Activated CD4-positive, alpha-beta T cell treated with anti-CD3 and anti-CD28 coated beads, Interleukin-2, amount 50 U/mL, for 48 hours (primary cell): ENCODE results near the gene HOXB4.
A peak's percentile ranks its signal among the peaks of the same experiment; 100 is the strongest.

Source experiments
- DNase-seq, 2 experiments: peaks; one replicate each; pipeline ENCODE4 v3.0.0-alpha.2; 2020

HOXB4 gene

DNA sequence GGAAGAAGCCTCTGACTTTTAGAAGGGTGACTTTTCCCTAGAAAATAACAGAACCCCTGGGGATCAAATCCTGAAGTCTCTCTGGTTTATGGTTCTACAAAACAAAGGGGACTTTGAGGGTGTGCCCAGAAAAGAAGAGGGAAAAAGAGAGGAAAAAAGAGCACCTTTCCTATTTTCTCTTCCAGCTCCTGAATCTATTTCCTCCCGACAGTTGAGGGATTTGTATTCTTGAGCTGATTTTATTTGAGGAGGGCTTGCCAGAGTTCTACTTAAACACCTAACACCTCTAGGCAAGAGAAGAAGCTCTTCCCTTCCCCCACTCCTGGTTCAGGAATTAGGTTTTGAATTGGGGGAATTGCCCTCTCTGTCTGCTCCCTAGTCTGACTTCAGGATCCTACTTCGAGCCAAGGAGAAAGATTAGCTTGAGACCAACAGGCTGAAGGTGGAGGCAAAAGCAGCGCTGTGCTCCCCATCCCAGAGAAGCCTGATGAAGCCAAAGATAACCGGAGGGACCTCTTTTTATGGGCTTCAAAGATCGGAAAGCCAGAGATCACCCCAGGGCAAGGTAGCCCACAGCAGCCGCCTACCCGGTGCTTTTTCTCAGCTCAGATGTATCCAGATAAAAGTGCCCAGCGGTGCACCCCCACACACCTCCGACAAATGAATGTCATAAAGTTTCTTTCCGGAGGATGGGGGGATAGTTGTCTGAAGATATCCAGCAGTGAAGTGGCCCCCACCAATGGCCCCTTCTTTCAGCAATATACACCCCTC is 11.1 kb upstream of the HOXB4 start:
- no peak for DNase-seq

DNA sequence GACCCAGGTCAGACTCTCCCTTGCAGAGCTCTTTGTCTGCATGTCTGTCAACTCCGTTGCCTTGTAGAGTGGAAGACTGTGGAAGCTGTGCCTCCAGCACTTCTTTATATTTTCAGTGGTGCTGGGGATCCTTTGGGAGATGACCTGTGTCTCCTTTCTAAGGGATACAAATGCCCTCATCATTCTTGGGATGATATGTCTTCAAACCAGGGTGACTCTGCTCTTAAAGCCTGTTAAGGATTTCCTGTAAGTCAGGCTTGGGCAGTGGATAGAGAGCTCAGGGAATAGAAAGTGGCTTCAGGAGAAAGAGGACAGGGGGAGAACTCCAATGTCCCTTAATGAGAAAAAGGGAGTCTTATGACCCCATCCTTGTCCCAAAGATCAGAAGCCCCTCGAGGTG is 10.4 kb upstream of the HOXB4 start:
- no peak for DNase-seq

DNA sequence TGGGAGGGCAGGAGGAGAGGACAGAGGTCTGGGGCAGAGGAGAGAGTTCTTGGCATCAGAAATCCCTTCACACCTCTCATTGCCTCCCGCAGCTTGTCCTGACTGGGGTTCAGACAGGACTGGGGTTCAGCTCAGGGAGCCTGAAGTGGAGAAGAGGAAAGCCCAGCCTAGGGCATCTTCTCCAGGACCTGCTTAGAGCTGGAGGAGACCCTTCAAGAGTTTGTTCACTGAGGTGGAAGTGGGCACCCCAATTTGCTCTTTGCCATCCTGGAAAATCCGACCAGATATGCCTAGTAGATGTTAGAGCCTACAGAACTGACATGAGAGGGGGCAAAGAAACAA is 9.9 kb upstream of the HOXB4 start:
- DNase-seq = no peak

DNA sequence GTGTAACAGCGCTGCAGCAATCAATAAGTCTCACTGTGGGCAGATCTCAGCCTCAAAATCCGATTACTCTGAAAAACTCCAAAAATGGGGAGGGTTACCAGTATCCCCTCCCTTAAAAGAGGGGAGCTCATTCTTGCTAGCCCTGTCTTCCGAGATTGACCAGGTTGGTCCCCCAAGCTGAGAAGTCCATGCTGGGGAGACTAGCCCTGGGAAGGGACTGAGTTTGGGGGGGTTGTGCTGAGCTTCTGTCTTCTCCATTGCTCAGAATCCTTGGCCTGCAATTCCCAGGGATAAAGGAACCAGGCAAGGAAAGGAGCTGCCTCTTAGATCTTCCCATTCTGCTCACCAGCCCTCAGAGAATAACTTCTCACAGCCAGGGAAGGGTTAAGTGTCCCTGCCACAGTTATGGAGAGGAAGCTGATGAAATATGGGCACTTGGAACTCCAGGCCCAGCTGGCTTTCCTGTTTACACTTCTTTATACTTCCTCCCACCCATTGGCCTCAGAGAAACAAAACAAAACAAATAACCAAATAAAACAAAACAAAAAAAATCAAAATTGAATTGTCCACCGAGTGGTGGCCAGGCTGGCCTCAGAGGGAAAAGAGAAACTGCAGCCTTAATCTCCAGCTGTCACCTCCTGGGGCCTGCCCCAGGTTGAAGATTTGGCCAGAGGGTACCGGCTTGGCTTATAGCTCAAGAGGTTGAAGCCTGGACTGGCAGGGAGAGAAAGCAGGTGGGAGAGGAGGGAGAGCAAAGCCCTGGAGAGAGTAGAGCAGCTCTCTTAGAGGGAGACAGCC is 9.3 kb upstream of the HOXB4 start:
- DNase-seq = no peak

DNA sequence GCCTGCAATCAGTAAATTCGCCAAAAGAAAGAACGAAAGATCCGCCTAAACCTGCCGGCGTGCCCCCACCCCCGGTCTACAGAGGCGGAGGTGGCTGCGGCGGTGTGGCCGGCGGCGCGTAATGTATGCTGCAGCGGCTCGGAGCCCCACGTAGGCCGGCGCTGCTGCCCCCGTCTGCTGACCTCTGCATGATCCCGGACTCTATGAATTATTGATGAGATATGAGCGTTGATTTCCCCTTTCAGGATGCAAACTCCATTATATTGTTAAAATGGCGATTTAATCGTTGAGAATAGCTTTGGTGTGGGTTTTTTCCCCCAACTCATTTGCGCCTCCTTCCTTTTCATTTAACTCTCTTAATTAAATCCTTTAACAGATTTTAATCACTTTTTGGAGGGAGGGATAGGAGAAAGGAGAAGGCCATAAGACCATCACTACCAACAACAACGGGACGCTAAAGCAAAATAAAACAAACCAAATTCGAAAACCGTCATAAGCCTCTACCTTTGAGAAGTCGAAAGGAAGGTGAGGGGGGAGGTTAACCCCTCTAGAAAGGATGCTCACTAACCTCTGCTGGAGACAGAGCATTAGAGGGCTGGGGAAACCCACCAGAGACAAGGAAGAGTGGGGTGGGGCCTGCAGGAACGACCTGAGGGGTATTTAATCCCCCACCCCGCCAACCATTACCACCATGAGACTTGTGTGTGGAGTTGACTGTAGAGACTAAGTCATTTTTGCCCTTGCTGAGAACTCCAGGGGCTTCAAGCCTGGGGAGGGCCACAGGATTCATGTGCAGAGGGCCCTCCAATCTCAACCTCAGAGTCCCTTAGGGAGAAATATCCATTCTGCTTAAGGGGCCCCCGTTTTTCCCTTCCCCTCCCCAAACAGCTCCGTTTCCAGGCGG is 8.5 kb upstream of the HOXB4 start:
- peak; percentile 35 to 48 for DNase-seq

DNA sequence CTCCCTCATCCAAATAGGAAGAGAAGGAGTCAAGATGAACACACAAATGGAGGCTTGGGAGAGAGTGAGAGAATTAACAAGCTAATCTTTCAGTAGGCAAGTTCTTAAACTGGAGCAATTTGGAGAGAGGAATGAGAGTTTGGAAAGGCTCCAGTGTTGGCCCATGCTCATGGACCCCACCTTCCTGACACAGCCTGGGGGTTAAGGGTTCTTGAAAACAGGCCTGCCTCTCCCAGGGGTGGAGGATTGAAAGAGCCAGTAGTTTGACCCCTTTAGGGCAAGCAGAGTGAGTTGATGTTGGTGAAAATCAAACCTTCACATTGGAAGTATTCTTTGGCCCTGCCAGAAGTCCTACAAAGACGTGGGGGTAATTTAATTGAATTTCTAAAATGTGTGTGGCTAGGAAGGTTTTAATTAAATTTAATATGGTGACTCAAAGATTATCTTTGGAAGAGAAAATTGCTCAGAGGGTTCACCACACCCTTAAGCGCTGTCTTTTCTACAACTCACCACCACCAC is 6.1 kb upstream of the HOXB4 start:
- no peak for DNase-seq

DNA sequence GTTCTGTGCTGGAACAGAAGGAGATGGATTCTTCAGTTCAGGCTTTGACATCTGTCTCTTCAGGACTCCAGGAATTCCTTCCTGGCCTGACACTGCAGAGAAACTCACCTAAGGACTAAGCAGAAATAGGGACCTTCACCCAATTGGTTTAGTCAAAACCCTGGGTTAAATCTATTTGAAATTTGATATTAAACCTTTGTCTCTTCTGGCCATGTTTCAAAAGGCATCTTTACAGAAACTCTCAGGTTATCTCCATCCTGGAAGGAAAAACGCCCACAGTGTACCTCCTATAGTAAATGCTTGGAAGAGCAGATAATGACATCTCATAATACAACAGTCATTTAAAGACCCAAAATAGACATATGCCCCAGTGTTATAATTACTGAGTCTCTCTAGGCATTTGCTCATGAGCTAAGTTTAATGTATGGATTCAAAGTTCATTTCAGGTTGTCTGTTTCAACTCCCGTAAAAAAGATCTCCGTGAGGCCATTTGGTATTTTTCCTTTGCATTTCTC is 5.6 kb upstream of the HOXB4 start:
- DNase-seq = no peak

DNA sequence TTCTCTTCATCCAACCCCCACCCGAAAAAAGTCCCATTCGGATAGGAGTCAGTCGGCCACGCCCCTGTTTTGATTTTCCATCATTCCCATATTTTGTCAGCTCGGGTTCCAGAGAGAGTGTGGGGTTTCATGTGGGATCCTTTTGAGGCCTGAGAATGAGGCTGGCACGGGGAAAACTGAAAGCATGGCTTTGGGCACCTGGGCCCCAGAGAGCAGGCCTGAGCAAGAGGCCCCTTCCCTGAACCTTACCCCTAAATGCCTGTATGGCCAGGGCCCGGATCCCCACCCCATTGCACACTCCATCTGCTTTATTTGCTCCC is 4.6 kb upstream of the HOXB4 start:
- no peak for DNase-seq

DNA sequence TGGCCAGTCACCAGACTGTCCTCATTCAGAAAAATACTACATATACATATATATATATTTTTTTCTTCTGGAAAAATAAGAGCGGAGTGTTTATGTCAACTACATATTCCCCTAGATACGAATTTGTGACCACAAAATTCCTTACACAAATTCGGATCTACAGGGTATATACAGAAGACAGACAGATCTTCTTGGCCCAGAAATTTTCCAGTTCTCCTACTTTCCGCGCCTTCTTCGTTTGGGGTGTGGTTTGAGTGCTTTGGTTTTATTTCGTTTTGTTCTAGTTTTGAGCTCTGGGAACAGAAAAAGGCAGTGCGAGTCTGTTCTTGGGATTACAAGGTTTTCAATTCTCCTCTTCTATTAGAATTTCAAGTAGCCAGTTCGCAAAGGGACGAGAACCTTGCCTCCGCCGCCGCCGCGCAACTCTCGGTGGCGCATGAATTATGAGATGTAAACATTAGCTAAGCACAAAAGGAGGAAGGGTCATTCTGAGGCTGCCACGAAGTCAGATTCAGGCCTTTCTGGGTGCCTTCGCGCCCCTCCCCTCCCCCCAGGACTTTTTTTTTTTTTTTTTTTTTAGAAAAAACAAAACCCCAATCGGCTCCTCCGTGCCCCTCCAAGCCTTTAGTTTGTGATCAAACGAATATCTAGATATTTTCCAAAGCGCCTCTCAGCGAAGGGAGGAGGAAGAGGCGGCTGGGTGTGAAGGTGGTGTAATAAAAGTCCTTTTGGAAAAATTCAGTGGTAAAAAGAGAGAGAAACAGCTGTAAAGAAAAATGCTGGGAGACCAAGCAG is 1.8 kb upstream of the HOXB4 start:
- no peak for DNase-seq

DNA sequence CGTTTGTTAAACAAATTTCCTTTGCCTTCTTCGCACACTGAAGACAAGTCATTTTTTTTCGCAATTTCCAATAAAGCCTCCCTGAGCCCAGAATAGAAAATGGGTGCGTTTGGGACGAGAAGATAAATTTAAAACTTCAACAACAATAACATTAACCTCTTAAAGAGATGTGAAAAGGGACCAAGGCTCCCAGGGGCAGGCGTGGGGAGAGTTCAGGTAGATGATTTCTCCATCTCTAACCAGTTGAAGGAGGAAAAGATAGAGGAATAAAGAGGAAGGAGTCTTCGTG is 1.3 kb upstream of the HOXB4 start:
- DNase-seq = no peak

DNA sequence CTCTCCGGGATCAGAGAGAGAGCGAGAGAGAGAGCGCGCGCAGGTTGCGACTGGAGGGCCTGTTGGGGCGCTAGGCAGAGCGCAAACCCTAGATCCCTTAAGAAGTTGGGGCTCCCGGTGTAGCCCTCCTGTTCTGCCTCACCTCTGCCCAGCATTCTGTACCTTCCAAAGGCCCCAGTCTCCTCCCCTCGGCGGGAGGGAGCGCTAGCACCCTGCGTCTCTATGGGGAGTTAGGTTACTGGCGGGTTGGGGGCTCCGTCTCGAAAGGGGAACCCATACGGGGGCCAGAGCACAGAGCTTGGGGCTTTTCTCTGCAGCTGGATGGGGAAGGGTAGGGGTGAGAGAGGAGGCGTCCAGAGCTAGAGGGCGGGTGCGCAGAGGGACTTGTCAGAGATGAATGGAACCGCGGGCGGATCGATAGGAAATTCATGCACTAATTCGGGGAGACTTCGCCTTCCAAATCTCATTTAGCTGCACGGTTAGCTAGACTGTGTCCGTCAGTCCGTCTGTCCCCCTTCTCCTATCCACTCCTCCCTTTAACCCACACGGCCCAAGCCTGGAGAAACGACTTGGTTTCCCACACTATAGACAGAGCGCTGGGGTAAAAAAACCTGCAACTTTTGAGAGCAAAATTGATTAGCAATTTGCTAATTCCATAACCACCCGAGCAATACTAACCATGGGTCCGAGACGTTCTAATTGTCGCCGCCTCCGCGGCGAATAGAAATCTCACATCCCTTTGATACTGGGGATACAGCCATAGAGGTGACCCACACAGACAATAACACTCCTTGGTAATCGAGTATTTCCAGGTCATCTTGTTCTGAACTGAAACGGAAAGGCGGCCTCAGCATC is 693 bp upstream of the HOXB4 start:
- DNase-seq = peak; percentile 29 to 38

DNA sequence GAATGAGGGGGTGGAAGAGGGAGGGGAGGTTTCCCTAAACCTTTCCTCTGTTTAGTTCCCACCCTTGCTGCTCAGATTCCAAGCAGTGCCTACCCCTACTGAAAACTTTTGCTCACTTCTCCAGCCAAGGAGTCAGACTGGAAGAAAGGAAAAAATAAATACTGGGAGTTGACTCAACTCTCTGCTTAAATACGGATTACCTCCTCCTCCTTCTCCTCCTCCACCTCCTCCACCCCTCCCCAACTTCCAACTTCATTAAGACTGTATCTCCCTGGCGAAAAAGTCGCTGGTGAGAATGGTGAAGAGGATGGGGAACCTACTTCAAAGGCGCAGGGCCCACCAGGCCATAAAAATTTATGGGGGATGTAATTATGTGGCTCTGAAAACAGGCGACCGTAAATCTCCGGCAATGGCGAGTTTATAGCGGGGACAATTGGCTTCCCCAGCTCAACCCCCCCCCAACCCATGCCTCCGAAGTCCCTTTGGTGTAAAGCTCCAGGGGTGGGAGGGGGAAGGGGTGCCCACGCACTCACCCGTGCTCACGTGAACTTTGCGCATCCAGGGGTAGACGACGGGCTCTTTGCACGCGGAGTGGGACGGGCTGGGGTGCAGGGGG is 712 bp downstream of the HOXB4 start:
- DNase-seq = no peak

DNA sequence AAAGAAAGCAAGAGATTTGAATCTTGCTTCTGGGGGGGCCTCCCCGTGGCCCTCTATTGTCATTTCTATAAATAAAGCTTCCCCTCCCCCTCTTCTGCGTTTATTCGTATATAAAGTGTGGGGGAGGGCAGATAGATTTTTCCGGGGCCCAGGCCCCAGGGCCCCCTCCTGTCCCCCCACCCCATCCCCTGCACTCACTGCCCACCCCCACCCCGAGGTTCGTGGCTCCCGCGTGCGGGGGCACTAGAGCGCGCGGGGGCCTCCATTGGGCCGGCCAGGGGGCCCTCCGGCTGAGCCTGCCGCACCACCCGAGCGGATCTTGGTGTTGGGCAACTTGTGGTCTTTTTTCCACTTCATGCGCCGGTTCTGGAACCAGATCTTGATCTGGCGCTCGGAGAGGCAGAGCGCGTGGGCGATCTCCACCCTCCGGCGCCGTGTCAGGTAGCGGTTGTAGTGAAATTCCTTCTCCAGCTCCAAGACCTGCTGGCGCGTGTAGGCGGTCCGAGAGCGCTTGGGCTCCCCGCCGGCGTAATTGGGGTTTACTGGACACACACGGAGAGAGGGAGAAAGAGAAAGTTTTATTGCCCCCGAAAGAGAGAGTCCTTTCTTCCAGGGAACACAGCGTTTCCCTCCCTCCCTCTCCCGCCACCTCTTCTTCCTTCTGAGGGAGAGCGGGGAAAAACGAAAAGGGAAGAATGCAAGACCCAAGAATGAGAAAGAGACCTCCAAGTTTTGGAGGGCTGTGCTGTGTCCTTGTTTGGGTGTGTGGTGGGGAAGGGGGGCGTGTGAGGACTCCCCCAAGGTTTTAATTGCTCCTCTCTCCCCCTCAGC is 1.5 kb downstream of the HOXB4 start:
- no peak for DNase-seq

DNA sequence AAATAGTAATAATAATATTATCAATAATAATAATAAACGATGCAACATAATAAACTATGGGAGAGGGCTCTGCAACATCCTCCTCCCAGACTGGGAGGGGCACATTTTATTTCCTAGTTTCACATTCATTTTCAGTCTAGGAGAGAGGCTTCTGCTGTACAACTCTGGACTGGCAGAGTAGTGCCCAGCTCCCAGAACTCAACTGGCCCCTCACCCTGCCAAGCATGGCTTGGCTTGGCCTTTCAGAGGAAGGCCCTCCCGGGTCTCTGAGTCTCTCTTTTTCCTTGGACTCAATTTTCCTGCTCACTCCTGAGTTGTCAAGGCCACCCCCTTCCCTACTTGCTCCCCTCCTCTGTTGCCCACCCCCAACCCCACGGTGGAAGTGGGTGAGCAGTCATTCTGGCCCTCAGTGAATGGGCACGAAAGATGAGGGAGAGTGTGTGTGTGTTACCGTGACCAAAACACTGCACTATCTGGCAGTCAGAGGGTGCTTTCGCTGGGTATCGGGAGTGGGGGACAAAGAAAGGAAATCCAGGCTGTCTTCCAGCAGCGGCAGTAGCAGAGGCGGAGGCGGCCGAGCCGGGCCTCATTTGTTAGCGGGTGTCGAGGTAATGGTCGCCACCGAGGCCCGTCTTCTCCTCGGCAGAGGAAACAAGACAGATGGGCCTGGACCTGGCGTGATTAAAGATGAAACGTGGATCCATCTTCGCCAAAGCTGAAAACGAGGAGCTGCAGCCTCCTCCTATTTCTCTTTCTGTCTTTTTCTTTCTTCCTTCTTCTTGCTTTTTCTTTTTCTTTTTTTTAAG is 2.3 kb downstream of the HOXB4 start:
- no peak for DNase-seq

DNA sequence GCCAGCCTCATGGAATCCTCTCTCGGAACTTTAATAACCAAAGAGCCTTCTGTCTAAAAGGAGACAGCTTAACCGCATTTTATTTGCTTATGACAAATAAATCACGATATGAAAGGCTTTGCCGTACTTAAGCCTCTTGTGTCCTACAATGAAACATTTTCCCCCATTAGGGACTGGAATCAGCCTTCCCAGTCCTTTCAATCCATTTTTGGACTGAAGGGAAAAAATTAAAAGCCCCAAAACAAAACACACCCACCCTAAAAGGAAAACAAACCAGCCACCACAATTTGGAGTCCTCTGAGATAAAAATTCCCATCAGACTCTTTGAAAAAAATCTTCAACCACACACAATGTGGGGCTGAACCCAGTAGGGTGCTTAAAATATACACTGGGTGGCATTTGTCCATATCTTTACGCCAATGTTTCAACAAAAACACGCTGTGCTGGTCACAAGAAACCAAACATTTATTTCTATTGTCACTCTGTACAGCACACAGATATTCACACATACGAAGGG is 3.0 kb downstream of the HOXB4 start:
- no peak for DNase-seq

DNA sequence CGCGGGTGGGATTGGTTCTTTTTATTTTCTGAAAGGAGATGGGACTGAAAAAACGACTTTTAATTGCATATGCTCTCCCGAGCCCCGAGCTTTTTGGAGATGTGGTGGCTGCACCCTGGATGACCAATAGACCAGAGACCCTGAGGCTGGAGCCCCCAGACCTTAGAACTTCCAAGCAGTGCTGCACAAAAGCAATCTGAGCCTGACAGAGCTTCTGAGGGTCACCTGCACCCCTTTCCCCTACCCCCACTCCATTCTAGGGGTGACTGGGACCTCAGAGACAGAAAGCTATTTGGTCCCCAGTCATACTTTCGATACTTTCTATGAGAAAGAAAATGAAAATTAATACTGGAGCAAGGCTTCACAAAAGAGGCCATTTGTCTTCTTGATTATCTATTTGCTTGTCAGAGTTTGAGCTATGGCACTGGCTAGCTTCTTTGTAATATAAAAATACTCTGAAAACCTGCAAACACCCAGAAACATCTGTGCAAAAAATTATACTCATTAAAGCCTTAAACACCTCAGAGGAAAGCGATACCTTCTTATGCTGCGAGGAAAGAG is 3.6 kb downstream of the HOXB4 start:
- no peak for DNase-seq

DNA sequence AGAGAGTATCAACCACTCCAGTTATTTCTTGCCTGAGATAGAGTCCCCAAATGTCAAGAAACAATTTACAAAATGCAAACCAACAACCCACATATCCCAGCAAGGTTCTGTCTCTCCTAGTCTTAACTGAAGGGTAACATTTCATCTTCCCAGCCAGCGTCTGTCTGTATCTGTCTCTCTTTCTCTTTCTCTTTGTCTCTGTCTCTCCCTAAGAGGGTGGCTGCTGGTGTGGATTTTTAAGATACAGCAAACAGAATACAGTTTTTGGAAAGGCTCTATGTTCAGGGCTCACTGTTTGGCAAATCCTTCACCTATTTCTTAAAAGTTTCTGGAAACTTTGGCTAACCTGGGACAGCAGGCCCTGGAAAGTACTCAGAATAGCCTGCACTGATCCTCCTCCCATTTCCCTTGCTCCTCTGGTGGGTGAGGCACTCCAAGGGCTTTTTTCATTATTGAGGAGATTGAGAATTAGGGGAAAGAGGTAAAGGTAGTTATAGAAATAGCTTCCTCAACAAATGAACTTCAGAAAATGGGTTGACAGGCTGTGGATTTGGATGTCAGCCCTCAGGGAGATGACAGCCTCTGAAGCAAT is 6.2 kb downstream of the HOXB4 start:
- DNase-seq = no peak
